HS-5 (cell line): ENCODE results near the gene AHI1.
A peak's percentile ranks its signal among the peaks of the same experiment; 100 is the strongest.

Experiments used
- DNase-seq: peaks from one replicate; pipeline ENCODE4 v3.0.0-alpha.2; 2012; ENCODE audit warnings: low read depth

The AHI1 gene

DNA sequence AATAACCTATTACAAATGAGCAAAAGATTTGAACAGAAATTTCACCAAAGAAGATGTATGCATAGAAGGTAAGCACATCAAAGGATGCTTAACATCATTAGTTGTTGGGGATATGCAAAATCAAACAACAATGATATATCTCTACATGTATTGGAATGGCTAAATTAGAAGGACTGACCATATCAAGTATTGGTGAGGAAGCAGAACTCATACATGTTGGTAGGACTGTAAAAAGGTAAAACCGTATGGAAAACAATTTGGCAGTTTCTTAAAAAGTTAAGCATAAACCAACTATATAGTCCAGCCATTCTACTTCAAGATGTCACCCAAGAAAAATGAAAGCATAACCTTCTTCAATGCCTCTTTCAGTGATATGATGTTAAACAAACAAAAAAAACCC lies 202.5 kb downstream of the AHI1 start:
- DNase-seq, result no peak

DNA sequence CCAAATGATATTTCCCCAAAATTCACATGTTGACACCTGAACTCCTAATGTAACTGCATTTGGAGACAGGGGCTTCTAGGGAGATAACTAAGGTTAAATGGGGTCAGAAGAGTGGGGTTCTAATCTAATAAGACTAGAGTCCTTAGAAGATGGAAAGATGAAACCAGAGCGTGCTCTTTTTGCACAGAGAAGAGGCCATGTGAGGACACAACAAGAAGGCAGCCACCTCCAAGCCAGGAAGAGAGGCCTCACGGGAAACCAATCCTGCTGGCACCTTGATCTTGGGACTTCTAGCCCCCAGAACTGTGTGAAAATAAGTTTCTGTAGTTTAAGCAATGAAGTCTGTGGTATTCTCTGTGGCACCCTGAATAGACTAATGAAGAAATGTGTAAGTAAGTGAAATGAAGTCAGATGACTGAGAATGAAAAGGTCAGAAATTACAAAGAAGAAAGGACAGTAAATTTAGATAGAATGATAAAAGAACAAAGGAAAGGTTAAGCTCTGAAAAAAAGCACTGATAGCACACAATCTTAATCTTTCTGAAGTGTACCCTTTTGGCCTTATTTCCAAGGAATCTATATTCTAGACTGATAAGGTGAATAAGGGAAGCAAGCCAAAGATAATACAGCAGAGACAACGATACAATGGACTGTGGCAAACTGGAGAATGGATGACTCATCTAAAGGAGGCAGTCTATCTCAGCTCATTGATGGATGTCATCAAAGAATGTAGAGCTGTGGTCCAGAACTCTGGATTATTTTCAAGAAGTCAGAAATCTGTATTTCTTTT lies 206.1 kb downstream of the AHI1 start:
- DNase-seq, result peak; percentile 16

DNA sequence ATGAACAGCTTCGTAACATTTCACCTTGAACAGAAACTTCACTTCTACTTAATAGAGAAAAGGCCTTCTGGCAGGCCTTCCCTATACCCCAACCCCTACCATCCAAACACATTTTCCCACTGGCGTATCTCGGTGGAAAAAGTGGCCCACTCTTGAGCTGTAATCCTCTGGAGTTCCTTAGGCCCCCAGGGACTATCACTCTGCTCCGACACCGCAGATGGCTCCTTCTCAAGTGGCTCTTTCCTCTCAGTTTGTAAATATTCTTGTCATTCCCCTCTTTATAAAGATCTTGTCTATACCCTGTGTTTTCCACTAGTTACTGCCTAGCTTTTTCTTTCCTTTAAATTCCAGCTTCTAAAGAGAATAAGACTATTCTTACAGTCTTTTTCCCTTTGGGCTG lies 207.7 kb downstream of the AHI1 start:
- no peak for DNase-seq

DNA sequence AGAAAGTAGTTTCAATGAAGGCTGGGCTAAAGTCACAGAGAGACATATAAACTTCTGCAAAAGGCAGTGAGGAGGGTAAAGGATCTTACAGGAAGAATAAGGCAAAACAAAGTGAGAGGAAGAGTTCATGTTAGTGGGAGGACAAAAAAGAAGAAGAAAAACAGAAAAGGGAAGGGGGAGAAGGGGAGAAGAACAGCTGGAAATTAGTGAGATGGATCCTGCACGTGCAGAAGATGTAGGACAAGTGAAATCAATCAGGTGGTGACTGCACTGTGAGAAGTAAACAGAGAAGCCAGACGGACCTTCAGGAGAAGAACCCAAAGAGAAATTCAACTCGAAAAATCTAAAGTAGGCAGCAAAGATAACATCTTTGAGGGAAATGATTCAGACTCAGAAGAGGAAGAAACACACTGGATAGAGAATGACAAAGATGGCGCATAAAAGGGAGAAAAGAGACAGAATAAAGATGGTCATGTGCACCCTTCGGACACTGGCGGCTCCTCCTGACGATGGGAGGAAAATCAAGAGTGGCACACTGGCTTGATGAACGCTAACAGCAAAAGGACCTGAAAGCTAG lies 210.5 kb downstream of the AHI1 start:
- no peak for DNase-seq

DNA sequence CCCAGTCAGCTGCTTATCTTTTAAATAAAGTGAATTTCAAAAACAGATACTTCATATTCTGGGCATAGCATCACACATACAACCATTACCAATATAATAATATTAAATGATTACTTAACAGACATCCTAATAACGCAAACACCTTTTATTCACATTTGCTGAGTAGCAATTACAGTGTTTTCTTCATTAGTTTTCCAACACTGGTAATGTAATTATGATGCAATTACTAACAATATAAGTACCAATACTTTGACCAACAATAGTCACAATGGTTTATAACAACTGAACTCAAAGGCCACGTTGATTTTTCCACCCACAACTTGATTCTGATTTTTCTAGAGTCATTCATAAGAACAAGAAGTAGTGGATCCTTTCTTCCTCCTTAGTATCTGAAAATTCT lies 212.4 kb downstream of the AHI1 start:
- no peak for DNase-seq

DNA sequence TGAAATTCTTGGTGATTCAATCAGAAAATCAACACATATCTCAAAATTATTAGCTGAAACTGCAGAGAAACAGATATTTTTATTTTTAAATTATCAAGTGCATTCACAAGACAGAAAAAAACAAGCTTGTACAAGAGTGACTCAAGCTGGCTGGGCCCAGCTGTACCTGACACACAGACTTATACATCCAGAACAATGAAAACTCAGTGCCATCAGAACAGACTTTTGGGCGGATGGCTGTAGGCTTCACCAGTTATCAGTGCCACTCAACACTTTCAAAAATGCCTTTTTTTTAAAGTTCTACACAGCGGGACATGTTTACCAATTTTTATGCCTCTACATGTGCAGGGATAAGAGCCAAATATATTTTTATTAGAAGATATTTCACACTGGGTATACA lies 213.6 kb downstream of the AHI1 start:
- DNase-seq, result no peak

DNA sequence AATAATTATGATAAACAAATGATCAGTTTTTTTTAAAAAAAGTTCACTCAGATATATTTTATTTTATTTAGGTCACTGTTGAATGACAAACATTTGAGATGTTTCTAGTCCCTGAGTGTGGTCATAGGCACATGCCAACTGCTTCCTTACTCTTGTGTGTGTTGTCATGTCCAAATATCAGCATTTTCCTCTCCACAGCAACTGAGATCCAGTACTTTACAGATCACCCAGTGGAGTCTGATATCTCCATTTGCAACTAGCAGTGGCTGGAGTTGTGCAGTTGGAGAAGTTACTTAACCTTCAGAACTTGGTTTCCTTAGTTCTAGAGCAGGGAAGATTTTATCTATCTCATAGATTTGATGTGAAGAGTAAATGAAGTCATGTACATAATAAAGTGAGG lies 215.1 kb downstream of the AHI1 start:
- DNase-seq, result no peak

DNA sequence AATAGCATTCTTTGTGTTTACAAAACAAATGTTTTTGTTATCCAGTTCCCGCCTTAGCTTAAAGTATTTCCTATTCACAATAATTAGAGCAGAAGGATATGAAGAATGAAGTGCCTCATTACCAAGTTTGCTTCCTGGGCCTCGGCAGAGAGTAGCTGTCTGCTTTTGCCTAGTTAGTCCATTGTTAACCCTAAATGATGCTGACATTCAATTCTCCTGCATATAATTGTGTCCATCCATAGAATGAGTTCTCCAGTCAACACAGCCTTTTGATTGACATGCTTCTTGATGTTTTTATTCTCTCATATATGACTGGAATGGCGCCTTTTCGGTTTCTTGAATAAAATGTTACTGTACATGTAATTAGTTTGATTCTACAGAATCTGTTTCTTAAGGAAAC lies 215.6 kb downstream of the AHI1 start:
- DNase-seq, result no peak

DNA sequence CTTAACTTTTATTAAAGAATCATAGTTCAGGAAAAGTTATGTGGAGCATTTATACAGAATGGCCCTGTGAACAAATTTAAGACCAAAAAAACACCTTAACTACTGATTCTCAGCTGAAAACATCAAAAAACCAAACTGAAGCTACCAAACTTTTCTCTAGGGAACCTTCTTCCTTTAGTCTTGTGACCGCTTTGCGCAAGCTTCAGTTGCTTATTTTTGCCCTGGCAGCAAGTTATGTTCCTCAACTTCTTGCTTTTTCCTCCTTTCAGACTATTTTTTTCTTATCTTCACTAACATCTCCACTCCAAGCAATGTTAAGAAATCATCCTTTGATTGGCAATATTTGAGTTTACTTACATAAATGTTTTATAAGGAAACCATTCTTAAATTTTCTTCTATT lies 216.3 kb downstream of the AHI1 start:
- DNase-seq, result no peak

DNA sequence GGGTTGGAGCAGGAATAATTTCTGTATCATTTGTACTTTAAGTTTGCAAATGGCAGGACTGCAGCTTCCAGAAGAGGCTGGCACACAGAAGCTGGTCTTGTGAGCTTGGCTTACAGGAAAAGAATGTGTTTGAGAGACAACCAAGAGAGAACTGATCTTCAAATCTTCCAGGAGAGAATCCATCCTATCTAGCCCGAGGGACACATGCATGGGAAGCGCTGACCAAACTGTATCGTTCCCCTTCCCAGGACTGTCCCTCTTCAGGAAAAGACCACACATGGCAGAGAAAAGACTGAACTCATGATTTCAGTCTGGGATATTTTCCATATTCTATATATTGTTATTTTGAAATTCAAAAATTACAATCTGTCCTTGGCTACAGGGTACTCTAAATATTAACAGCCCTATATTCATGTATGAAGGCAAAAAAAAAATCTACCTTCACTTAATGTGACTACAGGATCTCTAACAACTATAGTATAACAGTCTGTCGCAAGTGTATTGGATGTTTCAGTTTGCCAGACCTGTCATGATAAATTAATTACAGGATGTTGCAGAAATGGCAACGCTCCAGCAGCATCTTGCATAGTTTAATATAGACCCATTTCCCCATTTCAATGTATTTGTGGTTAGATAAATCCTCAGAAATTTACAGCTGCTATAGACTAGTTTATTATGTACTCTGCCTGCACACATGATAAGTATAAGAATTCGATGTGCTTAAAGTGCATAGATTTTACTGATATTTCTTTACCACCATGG lies 217.0 kb downstream of the AHI1 start:
- DNase-seq, result peak; percentile 44

DNA sequence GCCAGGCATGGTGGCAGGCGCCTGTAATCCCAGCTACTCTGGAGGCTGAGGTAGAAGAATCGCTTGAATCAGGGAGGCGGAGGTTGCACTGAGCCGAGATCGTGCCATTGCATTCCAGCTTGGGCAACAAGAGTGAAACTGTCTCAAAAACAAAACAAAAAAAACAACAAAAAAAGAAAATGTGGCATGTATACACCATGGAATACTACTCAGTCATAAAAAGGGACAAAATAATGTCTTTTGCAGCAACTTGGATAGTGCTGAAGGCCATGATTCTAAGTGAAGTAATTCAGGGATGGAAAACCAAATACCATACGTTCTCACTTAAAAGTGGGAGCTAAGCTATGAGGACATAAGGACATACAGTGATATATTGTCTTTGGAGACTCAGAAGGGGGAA lies 220.1 kb downstream of the AHI1 start:
- DNase-seq, result no peak

DNA sequence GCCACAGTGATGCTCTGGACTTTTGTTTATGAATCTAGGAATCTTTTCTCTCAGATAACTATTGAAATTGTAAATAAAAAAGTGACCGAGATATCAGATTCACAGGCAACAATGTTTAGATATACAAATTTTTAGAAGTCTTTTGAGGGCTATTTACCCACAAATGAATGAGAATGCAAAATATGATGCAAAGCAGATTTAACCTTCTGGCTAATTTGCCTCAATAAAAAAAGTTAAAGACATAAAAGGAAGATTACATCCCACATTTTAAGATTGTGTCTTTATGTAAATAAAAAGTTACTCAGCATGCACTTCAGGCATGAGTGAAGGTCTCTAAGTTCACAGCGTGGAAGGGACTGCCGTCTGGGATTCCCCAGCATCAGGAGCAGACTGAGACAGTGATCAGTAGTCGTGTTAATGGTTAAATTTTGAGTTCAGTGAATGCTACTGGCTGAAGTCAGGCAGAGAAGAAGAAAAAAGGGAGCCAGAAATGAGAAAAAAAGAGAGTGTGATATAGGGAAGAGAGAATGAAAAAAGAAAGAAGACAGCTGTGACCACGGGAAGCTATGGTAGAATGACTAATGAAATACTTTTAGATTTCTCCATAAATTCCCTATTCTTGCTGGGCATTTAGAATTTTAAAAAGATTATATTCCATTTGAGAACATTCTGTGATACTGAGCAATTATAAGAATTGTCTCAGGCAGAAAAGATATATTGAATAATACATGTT lies 222.8 kb downstream of the AHI1 start:
- DNase-seq, result no peak

DNA sequence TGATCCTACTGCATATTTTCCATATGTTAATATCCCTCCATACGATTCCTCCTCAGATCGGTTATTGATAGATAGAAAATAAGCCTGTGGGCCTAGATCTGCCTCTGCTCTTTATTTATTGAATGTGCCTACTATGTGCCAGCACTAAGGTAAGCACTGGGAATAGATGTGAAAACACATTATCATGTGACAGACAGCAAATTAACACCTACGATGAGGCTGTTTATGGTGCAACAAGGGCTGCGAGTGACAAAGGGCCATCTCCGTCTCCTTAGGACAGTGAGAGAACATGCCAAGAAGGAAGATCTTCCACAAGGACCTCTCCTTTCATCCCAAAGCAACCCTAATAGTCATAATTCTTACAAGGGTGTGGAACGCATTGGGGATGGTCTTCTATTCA lies 225.9 kb downstream of the AHI1 start:
- no peak for DNase-seq

DNA sequence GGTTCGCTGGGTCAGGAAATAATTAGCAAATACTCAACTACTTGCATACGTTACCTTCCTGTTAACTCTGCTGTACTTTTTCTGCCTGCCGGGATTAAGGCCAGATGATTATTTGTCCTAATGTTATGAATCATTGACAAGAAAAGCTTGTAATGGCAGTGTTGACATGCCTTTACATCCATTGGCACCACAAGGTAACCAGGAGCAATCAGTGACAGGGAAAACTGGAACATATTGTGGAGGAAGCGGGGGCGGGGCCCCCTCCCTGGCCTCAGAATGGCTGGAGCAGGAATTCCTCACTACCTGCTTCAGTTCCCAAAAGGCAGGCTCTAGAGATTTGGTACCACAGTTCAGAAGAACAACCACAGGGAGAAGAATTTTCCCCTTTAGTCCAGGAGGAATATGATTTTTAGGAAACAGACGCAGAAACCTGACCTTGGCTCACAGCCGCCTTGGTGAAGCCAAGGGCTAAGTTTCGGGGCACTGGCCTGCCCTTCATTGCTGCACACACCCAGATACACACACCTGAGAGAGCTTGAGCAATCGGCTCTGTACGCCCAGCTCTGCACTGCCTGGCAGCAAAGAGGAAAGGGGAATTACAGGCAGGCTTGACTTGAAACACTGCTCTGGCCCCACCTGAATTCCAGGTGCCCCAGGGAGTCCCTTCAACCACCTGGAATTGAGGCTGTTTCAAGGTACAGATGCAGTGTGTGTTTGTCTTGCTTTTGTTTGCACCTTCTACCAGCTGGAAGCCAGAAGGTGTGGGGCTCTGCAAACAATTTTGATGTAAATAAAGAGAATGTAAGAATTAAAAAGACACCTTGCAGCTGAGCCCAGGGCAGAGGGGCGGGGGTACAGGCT lies 226.6 kb downstream of the AHI1 start:
- no peak for DNase-seq

DNA sequence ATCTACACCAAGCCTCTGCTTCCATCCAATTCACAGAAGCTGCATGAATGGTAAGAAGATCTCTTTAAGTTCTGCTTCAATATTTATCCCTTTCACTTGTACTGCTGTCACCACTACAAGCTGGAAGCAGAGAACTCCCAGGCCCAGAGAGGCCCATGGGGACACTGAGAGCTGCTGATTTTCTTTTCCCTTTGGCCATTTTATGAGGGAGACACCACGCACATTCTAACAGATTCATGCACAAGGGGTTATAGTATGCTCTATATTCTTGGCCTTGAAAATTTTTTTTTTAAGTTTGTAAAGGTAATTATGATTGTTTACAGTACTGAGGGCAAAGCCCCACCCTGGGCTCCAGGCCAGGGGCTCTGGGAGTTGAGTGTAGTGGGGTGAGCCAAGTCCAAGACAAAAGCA lies 228.1 kb downstream of the AHI1 start:
- no peak for DNase-seq

DNA sequence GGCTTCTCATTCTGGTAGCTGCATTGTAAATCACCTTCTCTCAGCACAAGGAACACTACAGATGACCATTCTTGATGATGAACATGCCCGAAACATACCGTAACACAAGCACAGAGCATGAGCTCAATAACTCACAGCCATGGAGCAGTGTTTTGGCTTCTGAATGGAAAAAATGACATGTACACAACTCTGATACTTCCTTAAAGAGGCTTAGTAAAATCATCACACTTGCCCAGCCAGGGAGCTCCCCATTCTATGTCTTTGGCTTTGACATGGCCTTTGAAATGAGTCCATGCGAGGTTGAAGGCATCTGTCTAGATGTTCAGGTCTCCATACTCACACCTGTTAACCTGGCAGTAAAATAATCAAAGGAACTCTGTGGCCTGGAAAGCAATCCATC lies 228.8 kb downstream of the AHI1 start:
- DNase-seq, result no peak

DNA sequence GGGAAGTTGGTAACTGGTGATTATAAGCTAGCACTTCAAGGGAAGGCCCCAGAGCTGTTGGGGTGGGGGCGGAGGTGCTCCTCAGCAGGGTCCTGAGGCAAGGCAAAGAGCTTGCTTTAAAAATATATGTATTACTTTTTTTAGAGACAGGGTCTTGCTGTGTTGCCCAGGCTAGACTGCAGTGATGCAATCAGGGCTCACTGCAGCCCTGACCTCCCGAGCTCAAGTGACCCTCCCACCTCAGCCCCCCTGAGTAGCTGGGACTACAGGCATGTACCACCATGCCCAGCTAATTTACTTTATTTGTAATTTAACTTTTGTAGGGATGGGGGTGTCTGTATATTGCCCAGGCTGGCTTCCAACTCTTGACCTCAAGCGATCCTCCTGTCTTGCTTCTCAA lies 229.3 kb downstream of the AHI1 start:
- no peak for DNase-seq

DNA sequence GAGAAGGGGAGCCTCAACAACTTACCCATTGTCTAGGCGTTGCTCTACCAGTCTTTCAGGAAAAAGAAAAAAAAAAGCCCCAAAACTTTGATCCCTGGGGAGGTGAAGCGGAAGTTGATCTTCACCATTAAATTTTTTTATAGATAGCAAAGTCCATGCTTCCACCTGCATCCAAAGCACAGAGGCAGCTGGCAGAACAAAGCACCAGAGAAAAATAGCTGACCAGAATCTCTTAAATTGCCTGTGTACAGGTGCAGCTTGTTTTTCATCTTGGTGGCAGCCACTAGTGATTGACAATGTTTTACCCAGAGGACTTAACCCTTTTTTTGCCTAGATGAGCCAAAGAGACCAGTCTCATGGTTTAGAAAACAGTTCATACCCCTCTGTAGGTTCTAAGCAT lies 230.5 kb downstream of the AHI1 start:
- DNase-seq, result no peak

DNA sequence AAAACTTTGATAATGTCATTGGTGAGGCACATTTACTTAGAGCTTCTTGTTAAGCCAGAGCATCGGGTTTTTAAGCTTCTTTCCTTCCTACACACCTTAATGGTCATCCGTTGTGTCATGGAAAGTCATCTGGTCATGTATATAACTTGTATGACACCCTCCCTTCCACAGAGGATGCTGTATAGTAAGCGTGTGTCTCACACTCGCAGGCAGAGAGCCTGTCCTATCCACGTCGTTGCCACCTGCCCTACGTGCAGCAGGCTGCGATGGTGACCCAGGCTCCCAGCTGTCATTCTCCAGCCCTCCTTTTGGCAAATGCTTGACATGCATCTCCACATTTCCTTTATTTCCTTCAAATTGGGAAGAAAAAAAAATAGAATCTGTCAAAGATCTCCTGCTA lies 230.9 kb downstream of the AHI1 start:
- no peak for DNase-seq

DNA sequence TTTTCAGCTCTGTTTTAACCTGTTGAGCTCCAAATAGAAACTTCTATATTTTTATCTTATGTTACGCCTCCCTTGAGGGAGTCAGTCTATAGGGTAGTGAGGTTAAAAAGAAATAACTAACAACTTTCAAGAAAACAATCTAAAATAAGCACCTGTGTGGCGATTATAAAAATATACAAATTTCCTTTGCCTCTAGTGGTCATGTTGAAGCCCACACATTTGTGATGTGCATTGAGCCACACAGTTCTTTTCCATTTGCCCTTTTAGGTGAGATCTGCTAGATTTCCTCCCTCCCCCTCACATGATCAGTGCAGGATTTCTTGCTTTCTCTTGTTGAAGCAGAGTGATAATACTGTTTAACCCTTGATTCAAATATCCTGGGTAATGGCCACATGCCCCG lies 232.3 kb downstream of the AHI1 start:
- DNase-seq, result no peak

DNA sequence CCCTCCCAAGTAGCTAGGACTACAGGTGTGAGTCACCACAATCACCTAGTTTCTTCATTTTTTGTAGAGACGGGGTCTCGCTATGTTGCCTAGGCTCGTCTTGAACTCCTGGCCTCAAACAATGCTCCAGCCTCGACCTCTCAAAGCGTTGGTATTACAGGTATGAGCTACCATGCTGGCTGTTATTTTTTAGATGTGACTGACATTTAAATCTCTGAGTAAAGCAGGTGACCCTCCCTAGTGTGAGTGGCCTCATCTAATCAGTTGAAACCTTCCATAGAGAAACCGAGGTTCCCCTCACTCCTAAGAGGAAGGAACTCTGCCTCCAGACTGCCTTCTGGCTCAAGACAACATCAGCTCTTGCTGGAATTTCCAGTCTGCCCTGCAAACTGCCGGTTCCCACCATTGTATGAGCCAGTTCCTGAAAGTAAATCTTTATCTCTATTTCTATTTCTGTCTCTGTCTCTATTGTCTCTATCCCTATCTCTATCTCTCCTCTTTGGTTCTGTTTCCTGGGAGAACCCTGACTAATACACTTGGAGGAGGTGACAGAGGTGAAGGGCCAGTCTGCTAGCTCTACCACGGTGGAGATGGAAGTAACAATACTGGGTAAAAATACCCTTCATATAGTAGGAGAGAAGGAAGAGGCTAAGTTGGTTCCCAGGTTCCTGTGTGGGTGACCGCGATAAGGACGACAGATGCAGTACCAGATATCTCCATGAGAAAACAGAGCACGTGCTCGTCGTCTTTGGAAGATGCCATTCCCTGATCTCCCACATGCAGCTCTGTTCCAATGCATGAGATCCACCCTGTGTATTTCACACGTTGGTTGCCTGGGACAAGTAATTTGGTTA lies 235.4 kb downstream of the AHI1 start:
- DNase-seq, result no peak
